Measurements from ENCODE around the gene FAM83G. TPM values are rescaled to one million over a fixed set of nuclear protein-coding genes. Genes with fewer than 3 reads are reported as not detected.
"Not testable (repeated sequence)": the region's sequence is repeated elsewhere in the genome, so short reads cannot be mapped to it uniquely, and the experiment has no call there.

The FAM83G gene
- total RNA-seq, 1 donor from 2014 or later = 11.2 TPM

GRCh38 chr17:18925187-18925586 is 79.4 kb downstream of the FAM83G start:
- Histone ChIP-seq H3K9me3 (no peaks in the 10 kb centered on the region), H3K27me3 (no peaks in the 10 kb centered on the region), H3K4me3 (no peak overlapping the region), H3K36me3 (peaks cover 21 to 29% of the 10 kb centered on the region in 2 donors), H3K4me1 (peaks cover 0 to 10% of the 10 kb centered on the region in 2 donors), H3K27ac (no peak overlapping the region)
- DNase-seq (ENCODE audit: low spot score in 2 of 2) = no peak
- no peak for TF ChIP-seq CTCF (IDR thresholded peaks at IDR 0.05)
- intact Hi-C loops (cut with DNase I) = no loop called here

GRCh38 chr17:18922596-18922995 is 82.0 kb downstream of the FAM83G start:
- H3K27ac ChIP-seq; H3K4me1 ChIP-seq; H3K27me3 ChIP-seq; intact Hi-C loops (cut with DNase I); H3K9me3 ChIP-seq; DNase-seq (ENCODE audit: low spot score in 2 of 2); H3K4me3 ChIP-seq: not testable (repeated sequence)
- peaks cover 8 to 21% of the 10 kb centered on the region in 2 donors for H3K36me3 ChIP-seq

- H3K27me3 ChIP-seq = no peaks in the 10 kb centered on the region
- intact Hi-C loops (cut with DNase I) = no loop called here
- no peak overlapping the region for H3K4me3 ChIP-seq
- no peaks in the 10 kb centered on the region for H3K9me3 ChIP-seq
- peaks cover 8 to 21% of the 10 kb centered on the region in 2 donors for H3K36me3 ChIP-seq
- no peak for DNase-seq (ENCODE audit: low spot score in 2 of 2)
- H3K4me1 ChIP-seq = peaks cover 0 to 10% of the 10 kb centered on the region in 2 donors
- TF ChIP-seq CTCF (IDR thresholded peaks at IDR 0.05) = no peak
- H3K27ac ChIP-seq = no peak overlapping the region
These were observed 82.6 kb downstream of the FAM83G start for GRCh38 chr17:18921912-18922451.

- intact Hi-C loops (cut with DNase I) = no loop called here
- peak overlapping the region in 1 of 2 donors; percentile 41 for H3K27ac ChIP-seq
- H3K27me3 ChIP-seq = no peaks in the 10 kb centered on the region
- H3K4me1 ChIP-seq = peaks cover 0 to 10% of the 10 kb centered on the region in 2 donors
- DNase-seq (ENCODE audit: low spot score in 2 of 2) = no peak
- H3K36me3 ChIP-seq = peaks cover 12 to 26% of the 10 kb centered on the region in 2 donors
- no peaks in the 10 kb centered on the region for H3K9me3 ChIP-seq
- H3K4me3 ChIP-seq = no peak overlapping the region
- no peak for TF ChIP-seq CTCF (IDR thresholded peaks at IDR 0.05)
These were observed 83.1 kb downstream of the FAM83G start for GRCh38 chr17:18921485-18921884.

- H3K4me3 ChIP-seq = no peak overlapping the region
- no peak for TF ChIP-seq CTCF (IDR thresholded peaks at IDR 0.05)
- H3K4me1 ChIP-seq = peaks cover 0 to 10% of the 10 kb centered on the region in 2 donors
- no peaks in the 10 kb centered on the region for H3K9me3 ChIP-seq
- H3K36me3 ChIP-seq = peaks cover 11 to 31% of the 10 kb centered on the region in 2 donors
- H3K27me3 ChIP-seq = no peaks in the 10 kb centered on the region
- DNase-seq (ENCODE audit: low spot score in 2 of 2) = no peak
- intact Hi-C loops (cut with DNase I) = no loop called here
- peak overlapping the region; percentile 34 to 41 for H3K27ac ChIP-seq
These were observed 83.6 kb downstream of the FAM83G start for GRCh38 chr17:18920911-18921441.

GRCh38 chr17:18919963-18920362 is 84.6 kb downstream of the FAM83G start:
- peaks cover 11 to 30% of the 10 kb centered on the region in 2 donors for H3K36me3 ChIP-seq
- no peaks in the 10 kb centered on the region for H3K27me3 ChIP-seq
- DNase-seq (ENCODE audit: low spot score in 2 of 2) = no peak
- no peak overlapping the region for H3K27ac ChIP-seq
- intact Hi-C loops (cut with DNase I) = no loop called here
- no peak overlapping the region for H3K4me3 ChIP-seq
- no peaks in the 10 kb centered on the region for H3K9me3 ChIP-seq
- no peak for TF ChIP-seq CTCF (IDR thresholded peaks at IDR 0.05)
- H3K4me1 ChIP-seq = peaks cover 0 to 10% of the 10 kb centered on the region in 2 donors

Other genes starting within 250 kb of the FAM83G start
- gene TVP23B, start 223.6 kb downstream of the FAM83G start, total RNA-seq = 17.1 TPM
- 3.4 TPM for gene PRPSAP2, start 146.6 kb downstream of the FAM83G start, total RNA-seq
- gene SLC5A10, start 52.6 kb downstream of the FAM83G start, total RNA-seq = not detected
- 1.8 TPM for gene GRAP, start 42.2 kb upstream of the FAM83G start, total RNA-seq
- not detected for gene GRAPL, start 122.8 kb upstream of the FAM83G start, total RNA-seq
- gene EPN2, start 232.6 kb upstream of the FAM83G start, total RNA-seq = 51.0 TPM

Data from ascending aorta (tissue), 2 donors.